ENCODE measurements around the gene MAB21L4. TPM values are rescaled to one million over a fixed set of nuclear protein-coding genes. Genes with fewer than 3 reads are reported as not detected.

The MAB21L4 gene
- total RNA-seq, 1 donor from 2014 or later = not detected

DNA sequence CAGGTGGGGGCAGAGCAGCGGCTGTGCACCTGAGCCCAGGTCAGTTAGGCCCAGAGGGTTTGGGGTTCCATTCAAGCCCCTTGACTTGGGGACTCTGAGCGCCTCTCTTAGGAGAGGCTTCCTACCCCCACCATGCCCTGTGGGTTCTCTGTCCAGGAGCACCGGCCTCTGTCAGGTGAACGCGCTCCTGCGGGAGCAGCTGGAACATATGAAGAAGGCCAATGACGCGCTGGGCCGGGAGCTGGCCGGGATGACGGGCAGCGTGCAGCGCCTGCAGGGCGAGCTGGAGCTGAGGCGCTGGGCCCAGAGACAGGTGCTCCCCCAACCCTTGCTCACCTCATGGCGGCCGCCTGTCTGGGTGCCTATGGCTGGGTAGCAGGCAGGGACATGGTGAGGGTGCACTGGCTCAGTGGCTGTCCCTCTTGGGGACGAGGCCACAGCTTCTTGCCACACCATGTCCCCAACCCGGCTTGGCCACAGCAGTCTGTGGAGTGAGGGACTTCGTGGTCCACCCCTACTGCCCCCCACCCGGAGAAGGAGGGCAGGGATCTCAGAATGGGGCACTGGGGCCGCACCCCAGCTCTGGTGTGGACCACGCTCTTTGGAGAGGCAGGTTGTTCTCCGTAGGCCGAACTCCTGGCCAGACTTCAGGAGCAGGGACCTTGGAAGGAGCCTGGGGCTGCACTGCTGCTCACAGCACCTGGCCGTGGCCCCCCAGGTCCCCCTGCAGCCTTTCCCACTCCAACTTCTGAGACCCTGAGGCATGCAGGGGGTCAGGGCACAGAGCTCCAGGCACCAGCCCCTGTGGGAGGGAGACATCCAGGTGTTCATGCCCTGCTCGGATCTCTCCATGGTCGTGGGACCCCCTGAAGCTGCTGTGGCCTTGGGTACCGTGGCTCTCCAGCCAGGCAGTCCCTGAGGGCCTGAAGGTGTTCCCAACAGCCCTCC, 29.9 kb upstream of the MAB21L4 start:
- no peak for DNase-seq (ENCODE audit: extremely low read depth, low read depth, low spot score)

DNA sequence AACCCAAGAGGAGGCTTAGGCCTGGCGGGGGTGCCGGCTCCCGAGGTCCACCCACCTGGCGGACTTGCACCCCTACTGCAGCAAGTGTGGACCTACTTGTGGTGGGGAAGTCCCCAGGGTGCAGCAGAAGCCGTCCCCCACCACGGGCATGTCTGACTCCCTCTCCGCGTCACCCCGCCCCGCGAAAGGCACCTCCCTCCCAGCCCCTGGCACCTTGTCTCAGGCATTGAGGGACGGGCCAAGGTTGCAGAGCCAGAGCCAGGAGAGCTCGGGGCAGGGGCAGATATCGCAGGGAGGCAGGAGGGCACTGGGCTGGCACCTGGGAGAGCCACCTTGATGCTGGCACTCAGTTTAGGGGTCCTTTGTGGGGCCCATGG, 29.2 kb upstream of the MAB21L4 start:
- DNase-seq (ENCODE audit: extremely low read depth, low read depth, low spot score) = no peak

DNA sequence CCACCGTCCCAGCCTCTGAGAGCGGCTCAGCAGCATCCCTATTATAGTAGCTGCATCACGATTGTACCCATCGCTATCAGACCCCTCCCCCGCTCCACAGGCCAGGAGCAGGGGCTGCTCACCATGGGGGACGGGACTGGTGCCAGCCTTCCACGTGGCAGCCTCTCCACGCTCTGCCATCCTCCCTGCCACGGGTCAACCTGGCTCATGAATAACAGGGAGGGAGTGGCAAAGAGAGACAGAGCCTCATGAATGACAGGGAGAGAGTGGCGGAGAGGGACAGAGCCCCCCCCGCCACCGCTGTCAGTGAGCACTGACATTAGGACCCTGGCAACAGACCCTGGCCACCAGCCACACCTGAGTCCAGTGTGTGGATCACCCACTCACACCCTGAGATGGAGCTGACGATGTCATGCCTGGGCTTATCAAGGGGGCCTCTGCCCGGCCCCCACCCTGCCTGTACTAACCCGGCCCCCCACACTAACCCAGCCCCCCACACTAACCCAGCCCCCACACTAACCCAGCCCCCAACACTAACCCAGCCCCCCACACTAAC, 27.1 kb upstream of the MAB21L4 start:
- no peak for DNase-seq (ENCODE audit: extremely low read depth, low read depth, low spot score)

DNA sequence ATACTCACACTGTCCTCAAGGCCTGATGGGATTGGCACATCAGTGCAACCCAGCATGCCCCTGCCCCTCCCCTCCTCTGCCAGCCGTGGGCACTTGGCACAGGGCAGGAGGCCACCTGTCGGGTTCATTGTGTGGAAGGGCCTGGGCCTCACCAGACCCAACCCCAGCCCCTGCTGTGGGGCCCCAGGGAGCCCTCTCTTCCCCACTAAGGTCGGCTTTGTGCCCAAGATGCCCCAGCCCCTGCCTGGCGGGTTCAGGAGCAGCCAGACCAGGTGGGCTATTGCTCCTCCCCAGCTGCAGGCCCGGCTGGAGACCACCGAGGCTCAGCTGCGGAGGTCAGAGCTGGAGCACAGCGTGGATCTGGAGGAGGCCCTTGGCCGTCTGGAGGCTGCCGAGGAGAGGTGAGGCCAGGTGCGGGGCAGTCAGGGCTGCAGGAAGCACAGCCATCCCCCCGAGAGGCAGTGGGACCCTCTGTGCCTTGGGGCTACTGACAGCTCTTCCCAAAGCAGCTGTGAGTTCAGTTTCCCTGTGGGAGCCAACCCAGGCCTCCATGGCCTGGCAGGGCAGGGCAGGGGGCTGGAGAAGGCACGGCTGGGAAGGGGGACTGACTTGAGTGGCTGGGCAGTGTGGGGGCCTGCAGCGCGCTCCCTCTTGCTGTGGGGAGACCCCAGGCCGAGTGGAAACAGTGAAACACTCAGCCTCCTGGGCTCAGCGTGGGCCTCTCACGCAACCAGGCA, 26.5 kb upstream of the MAB21L4 start:
- no peak for DNase-seq (ENCODE audit: extremely low read depth, low read depth, low spot score)

DNA sequence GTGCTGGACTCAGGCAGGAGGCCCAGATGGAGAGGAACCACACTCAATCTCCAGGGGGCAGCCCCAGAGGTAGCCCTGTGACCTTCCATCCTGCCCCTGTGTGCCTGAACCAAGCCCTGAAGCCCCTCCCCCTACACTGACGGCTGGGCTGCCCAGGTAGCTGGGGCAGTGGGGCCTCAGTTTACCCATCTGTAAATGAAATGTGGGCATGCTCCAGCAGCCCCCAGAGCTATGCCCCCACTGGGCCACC, 26.0 kb upstream of the MAB21L4 start:
- no peak for DNase-seq (ENCODE audit: extremely low read depth, low read depth, low spot score)

DNA sequence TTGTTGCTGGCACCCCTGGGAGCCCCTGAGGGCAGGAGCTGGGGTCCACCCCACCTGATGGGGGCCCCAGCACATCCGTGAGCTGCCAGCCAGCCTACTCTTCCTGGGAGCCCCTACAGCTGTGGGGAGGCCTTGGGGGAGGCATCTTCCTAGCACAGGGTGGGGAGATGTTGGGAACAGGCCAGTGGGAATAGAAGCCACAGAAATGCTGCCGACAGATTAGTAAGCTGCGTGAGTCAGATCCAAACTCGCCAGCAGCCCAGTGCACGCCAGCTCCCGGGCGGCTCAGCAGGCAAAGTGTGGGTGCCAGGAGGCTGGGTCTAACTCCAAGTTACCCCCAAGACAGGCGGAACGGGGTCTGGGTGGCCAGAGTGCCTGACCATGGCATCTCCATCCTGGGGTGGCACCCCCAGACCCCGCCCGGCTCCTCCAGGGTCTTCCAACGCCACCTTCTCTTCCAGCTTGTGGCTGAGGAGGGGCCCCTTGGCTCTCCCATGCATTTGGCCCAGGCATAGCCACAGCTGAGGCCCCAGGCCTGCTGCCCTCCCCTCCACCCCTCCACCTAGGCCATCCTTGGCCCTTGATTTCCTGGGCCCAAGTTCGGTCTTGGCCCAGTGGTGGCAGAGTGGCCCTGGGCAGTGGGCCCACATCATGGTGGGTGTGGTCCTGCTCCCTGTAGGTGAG, 25.5 kb upstream of the MAB21L4 start:
- no peak for DNase-seq (ENCODE audit: extremely low read depth, low read depth, low spot score)

DNA sequence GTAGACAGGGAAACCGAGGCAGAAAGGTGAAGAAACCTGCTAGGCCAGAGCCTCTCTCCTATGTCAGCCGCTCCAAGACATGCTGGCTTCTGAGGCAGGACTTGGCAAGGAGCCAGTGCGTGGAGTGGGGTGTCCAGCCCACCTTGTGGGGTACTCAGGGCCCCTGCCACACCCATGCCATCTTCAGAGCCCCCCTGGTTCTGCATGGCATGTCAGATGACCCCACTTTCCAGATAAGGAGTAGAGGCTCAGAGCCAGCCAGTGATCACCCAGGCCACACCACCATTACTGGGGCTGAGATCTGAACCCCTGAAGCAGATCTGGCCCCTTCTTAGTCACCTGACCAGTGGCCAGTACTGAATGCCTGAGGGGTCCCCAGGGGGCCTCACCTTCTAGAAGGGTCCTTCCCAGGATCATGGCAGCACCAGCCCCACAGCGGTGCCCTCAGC, 24.9 kb upstream of the MAB21L4 start:
- DNase-seq (ENCODE audit: extremely low read depth, low read depth, low spot score) = no peak

DNA sequence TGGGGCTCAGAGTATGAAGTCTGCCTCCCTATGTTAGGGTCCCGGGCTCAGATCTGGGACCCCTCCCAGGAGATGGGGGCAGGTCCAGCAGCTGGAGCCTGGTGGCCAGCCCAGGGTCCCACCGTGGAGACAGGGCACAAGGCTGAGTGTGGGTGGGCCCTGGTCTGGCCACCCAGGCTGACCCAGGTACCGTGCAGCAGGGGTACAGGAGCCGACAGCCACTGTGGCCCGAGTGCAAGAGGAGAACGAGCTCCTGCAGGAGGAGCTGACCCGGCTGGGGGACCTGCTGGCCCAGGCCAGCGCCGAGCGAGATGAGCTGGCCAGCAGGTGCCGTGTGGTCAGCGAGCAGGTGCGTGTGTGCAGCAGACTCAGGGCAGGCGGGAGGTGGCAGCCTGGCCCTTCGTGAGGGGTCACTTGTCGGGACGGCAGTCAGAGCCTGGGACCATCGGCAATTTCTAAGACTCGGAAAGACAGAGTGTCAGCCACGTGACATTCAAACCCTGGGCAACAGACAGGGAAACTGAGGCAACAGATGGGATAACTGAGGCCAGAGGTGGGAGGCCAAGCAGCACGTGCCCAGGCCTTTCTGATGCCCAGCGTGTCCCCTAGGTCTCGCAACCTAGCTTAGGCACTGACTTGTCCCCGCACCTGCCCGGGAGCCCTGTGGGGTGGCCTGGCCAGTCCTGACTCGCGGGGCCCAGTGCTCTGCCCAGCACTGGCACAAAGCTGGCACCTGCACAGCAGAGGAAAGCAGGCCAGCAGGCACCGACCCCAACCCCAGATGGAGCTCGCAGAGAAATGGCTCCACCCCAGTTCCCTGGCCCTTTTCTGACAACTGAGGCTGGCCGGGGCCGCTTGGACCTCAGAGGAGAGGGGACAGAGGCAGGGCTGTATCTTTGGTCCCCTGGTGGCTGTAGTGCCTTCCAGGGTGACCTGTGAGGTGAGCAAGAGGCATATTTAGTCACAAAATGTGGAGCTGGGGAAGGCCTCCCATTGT, 24.1 kb upstream of the MAB21L4 start:
- no peak for DNase-seq (ENCODE audit: extremely low read depth, low read depth, low spot score)

DNA sequence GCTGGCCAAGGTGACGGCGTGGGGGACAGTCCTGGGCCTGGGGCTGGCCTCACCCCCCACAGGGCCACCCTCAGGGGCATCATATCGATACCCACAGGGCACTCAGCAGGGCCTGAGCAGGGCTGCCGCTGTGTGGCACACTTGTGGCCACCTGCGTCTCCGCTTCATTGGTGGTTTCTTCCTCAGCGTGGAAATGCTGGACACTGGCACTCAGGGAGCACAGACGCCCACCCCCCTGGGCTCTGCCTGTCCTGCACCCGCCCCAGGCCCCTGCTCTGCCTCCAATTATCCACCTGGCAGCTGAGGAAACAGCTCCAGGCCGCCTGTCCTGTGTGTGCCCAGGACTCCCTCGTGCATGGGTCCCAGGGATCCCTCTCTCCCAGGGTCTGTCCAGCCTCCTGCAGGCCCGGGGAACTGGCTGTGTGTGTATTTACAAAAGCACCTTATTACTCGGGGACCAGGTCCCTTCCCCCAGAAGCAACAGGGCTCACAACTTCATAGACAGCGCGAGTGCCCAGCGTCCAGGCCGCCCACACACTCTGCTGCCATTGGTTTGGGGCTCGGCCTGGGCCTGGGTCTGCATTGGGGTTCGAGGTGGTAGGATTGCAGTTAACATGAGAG, 23.3 kb upstream of the MAB21L4 start:
- no peak for DNase-seq (ENCODE audit: extremely low read depth, low read depth, low spot score)

DNA sequence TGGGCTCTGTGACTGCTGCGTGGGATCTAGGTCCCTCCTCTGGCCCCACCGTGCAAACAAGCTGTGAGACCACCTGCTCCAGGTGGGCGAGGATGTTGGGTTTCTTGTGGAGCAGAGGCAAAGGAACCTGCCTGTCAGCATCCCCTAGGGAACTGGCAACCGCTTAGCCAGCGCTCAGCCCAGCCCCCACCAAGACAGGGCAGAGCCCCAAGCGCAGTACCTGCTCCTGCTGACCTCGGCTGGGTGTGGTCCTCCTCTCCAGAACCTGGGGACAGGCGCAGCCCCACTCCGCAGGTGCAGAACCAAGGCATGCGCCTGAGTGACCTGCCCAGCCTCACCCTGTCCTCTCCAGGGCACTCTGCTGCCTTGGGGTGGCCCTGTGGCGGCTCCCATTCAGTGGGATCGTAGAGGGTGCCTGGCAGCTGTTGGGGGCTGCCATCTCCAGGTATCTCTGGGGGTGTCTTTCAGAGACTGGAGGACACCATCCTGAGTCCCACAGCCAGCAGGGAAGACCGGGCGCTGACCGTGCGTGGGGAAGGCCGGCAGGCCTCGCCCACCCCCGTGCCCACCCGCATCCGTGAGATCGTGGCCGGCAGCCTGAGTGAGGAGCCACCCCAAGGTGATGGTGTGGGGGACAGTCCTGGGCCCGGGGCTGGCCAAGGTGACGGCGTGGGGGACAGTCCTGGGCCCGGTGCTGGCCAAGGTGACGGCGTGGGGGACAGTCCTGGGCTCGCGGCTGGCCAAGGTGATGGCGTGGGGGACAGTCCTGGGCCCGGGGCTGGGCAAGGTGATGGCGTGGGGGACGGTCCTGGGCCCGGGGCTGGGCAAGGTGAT, 22.5 kb upstream of the MAB21L4 start:
- no peak for DNase-seq (ENCODE audit: extremely low read depth, low read depth, low spot score)

DNA sequence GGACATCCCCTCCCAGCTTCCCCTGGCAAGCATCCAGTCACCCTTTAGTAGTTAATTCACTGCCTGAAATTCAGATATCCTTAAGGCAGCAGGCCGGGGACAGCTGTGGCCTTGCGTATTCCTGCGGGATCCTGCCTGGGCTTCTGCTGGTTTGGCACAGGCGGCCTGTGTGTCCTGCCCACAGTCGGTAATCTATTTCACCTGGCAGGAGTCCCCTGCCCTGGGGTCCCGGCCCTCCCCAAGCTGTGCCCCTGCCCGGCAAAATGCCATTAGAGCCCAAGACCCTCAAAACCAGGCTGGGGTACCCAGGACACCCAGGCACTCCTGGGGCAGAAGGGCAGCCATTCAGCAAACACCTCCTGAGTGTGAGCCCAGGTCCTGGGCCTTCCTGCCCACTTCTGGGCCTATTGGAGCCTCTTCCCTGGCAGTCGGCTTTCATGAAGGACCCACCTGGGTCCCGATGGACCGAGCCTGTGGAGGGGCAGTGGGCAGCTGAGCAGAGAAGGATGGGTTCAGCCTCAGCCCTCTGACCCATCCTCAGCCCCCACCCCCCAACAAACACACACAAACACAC, 21.8 kb upstream of the MAB21L4 start:
- no peak for DNase-seq (ENCODE audit: extremely low read depth, low read depth, low spot score)

DNA sequence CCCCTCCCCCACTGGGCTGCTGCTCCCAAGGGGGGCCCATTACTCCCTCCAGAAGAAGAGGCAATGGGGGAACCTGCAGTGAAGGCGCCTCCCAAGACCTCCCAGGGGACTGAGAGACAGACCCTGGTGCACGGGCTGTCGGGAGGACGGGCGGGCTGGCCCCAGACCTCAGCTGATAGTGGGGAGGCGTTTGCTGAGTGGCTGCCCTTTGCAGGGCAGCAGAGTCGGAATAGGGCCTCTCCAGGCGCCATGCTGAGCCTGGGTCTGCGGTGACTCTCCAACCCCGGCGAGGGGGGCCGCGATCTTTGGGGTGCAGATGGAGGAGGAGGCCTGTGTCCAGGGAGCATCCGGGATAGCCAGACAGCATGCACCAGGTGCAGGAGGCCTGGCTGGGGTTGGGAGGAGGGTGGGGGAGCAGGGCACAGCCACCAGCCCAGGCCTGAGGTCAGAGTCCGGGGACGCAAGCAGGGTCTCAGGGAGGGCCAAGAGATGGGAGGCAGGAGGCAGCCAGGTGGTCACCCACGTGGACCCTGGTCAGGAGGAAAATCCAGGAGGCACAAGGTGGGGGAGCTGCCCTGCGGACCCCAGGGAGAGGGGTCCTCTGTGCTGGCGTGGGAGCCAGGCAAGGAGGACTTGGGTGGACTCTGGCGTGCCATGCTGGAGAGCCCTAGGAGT, 21.2 kb upstream of the MAB21L4 start:
- DNase-seq (ENCODE audit: extremely low read depth, low read depth, low spot score) = no peak

DNA sequence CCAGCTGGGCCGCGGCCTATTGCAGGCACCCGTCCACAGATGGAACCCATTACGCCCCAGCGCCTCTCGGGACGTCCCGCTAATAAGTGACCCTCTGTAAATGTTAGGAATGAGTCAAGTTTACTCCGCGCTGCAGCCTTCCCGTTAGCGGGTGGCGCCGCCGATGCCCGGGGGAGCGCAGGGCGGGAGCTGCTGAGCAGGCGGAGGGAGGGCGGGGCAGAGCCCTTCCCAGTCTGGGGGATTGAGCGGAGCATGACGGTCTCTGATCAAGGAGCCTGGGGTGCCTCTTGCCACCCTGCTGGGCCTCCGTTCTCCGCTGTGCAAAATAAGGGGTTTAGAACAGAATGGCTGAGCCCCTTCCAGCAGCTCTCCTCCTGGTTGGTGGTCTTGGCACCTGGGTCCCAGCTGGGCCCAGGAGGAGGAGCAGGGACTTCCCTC, 20.6 kb upstream of the MAB21L4 start:
- no peak for DNase-seq (ENCODE audit: extremely low read depth, low read depth, low spot score)

DNA sequence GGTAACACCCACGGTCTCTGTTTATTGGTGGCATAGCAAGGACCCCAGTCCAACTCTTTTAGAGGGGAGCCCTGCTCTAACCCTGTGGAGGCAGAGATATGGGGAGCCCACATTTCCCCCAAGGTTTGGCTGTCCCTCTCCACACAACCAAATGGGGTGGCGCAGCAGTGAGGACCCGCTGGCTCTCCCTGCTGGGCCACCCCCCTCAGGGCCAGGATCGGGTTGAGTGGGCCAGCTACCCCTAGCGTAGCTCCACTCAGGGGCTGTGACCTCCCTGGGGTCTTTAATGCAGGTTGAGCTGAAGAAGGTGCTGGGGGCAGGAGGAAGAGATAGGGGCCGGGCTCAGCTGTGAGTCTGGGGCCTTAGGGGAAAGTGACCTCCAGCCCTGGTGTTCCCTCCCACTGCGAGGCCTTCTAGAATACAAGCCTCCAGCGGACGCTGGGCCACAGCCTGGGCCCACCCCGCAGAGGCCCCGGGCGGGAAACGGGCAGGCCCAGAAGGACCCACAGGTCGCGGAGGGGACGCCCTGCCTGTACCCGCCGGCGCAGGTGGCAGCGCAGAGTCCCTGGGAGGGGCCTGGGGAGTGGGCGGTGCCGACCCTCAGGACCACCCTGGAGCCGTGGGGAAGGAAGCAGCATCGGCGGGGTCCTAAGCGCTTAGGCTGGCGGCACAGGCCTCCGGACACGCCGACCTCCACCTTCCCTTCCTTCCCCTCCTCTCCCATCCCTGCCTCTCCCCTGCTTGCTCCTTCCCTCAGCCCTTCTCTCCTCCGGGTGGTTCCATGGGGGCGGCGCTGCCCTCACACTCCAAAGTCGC, 19.8 kb upstream of the MAB21L4 start:
- no peak for DNase-seq (ENCODE audit: extremely low read depth, low read depth, low spot score)

DNA sequence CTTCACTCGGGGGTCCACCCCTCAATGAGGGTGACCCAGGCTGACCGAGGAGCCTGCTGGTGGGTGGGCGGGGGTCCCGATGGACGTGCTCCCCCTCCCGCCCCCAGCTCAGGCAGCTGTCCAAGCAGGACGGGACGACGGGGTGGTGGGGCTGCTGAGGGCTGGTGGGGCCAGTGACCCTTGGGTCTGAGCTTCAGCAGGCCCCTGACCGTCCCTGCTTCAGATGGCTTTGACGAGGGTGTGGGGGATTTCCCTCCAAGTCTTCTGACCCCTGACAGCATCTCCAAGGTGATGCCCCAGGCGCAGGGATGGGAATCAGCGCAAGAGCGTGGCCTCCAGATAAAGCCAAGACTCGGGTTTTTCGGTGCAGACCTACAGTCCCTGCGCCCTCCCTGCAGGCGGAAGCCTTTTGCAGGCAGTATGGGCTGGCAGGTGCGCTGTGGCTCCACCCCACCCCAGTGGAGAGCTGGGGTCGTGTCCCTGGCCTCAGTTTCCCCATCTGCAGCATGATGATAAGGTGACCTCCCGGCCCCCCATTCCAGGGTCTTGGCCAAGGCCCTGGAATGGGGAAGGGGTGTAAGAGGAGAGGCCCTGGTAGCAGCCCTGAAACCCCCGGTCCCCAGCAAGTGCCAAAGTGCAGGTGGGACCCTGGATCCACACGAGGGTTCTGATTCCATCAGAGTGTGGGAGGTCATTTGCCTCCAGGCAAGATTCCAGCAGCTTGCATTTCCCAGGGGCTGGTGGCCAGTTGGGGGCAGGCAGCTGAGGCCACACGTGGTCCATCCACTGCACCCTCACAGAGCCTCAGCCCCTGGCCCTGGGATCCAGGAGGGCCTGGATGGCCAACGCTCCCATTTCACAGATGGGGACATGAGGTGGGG, 18.9 kb upstream of the MAB21L4 start:
- DNase-seq (ENCODE audit: extremely low read depth, low read depth, low spot score) = no peak
